ENCODE data around the gene CTSK. TPM values are rescaled to one million over a fixed set of nuclear protein-coding genes. Genes with fewer than 3 reads are reported as not detected.
"Not testable (repeated sequence)": the region's sequence is repeated elsewhere in the genome, so short reads cannot be mapped to it uniquely, and the experiment has no call there.

The CTSK gene
- polyA plus RNA-seq (ENCODE audit: insufficient read depth in 1 of 5, insufficient read length in 5 of 5, low replicate concordance in 1 of 5): 10 to 100 TPM; 27.4 to 49.2 (median 35.3) TPM
- long read RNA-seq, donor 1, transcript CTSK-201 (8 exons, 1,692 nt): major isoform, 9 of 32 reads
- long read RNA-seq, donor 1, partial matches to known transcripts: 23 of 32 reads
- long read RNA-seq, donor 1, other reads (novel, unspliced or antisense): 0 of 32 reads
- long read RNA-seq, donor 2, partial matches to known transcripts: 13 of 15 reads
- long read RNA-seq, donor 2, other reads (novel, unspliced or antisense): 0 of 15 reads
- long read RNA-seq, donor 3, partial matches to known transcripts: 7 of 11 reads
- long read RNA-seq, donor 3, other reads (novel, unspliced or antisense): 0 of 11 reads
- long read RNA-seq, donor 4, transcript CTSK-201 (8 exons, 1,692 nt): major isoform, 10 of 10 reads
- long read RNA-seq, donor 4, partial matches to known transcripts: 0 of 10 reads
- long read RNA-seq, donor 4, other reads (novel, unspliced or antisense): 0 of 10 reads
- long read RNA-seq, donor 5, transcript CTSK-201 (8 exons, 1,692 nt): major isoform, 7 of 32 reads
- long read RNA-seq, donor 5, partial matches to known transcripts: 25 of 32 reads
- long read RNA-seq, donor 5, other reads (novel, unspliced or antisense): 0 of 32 reads
- long read RNA-seq, donor 6, transcript CTSK-201 (8 exons, 1,692 nt): major isoform, 8 of 31 reads
- long read RNA-seq, donor 6, partial matches to known transcripts: 23 of 31 reads
- long read RNA-seq, donor 6, other reads (novel, unspliced or antisense): 0 of 31 reads
- long read RNA-seq, donor 7, transcript CTSK-201 (8 exons, 1,692 nt): major isoform, 7 of 16 reads
- long read RNA-seq, donor 7, partial matches to known transcripts: 9 of 16 reads
- long read RNA-seq, donor 7, other reads (novel, unspliced or antisense): 0 of 16 reads
- long read RNA-seq, donor 8, partial matches to known transcripts: 0 of 2 reads
- long read RNA-seq, donor 8, other reads (novel, unspliced or antisense): 0 of 2 reads

DNA sequence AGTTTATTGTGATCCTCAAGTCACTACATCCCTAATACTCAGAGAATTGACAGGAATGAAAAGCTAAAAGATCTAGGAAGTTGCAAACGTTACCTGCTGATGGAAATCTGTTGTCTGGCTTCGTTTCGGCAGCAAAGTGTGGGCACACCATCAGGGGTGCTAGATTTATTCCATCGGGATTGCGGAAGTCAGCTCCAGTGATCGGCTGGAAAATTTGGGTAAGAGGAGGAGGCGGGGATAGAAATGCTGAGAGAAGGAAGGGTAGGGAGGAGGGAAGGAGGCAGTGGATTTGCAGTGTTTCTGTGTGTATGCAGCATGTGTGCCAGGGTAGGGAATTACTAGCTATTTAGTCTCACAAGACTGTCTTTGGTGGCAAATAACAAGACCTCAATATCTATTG is at the start of gene CTSK:
Gene CTSK (minus strand): TSS at position 140 of the 400 bp plus-strand sequence. CDS start 1,455 bp downstream, outside the sequence.
- peak in 1 of 2 donors; percentile 17 for DNase-seq

DNA sequence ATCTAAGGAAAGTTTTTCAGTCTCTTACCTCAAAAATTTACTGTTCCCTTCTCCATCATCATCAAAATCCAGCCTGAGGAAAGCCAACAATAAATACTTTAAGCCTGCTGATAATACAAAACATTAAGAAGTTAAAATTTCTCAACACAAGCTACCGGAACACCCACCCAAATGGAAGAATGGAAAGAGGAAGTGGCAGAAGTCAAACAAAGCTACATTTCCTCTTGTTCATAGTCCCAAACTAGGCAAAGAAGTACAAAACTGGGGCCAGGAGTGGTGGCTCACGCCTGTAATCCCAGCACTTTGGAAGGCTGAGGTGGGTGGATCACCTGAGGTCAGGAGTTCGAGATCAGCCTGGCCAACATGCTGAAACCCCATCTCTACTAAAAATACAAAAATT is 44.7 kb upstream of the CTSK start:
- DNase-seq: not testable (repeated sequence)

DNA sequence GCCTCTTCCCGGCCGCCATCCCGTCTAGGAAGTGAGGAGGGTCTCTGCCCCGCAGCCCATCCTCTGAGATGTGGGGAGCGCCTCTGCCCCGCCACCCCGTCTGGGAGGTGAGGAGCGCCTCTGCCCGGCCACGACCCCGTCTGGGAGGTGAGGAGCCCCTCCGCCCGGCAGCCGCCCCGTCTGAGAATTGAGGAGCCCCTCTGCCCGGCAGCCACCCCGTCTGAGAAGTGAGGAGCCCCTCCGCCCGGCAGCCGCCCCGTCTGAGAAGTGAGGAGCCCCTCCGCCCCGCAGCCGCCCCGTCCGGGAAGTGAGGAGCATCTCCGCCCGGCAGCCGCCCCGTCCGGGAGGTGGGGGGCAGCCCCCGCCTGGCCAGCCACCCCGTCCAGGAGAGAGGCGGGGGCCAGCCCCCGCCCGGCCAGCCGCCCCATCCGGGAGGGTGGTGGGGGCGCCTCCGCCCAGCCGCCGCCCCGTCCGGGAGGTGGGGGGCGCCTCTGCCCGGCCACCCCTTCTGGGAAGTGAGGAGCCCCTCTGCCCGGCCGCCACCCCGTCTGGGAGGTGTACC is 42.8 kb upstream of the CTSK start:
- not testable (repeated sequence) for DNase-seq

DNA sequence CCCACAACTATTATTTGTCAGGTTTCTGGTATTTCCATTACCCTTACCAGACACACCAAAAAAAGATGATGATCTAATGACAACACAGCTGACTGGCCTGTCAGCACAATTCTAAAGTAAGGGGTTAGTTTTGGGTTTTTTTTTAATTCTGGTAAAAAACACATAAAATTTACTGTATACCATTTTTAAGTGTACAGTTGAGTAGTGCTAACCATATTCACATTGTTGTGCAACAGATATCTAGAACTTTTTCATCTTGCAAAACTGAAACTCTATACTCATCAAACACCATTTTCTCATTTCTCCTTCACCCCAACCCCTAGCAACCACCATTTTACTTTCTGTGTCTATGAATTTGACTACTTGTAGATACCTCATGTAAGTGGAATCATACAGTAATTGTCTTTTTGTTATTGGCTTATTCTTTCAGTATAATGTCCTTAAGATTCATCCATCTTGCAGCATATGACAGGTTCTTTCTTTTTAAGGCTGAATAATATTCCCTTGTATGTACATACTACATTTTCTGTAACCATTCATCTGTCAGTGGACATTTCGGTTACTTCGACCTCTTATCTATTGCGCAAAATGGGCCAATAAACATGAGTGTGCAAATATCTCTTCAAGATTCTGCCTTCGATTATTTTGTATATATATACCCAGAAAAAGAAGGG is 38.5 kb upstream of the CTSK start:
- no peak for DNase-seq

DNA sequence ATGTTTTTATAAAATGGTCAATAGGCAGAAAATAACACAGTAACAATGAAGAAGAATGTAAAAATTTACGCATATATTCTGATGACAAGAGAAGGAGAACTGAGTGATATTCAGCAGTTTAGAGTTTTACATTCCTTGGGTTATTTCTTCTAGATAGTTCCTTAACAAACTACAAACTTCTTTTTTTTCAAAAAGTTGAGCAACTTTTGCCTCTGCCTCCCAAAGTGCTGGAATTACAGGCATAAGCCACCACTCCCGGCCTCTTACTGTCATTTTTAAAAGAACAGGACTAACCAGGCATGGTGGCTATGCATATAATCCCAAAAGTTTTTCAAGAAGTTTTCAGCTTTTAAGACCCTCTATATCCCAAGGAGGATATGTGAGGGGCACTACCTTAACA is 35.4 kb upstream of the CTSK start:
- DNase-seq: no peak

DNA sequence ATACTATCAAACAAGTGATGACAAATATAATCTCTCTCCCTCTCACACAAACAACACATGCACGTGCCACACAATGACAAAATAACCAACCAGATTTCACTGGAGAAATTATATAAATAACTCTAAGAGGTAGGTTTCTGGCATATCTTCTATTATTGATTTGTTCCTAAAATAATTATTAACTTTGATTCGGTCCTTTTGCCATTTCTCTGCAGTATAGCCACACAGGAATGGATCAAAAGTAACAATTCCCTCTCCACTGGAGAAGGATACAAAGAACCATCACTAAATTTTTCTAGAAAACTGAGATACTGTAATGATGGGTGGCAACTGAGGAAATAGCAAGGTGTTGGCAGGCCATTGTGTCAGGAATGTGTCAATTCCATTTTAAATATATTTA is 34.9 kb upstream of the CTSK start:
- DNase-seq: no peak

DNA sequence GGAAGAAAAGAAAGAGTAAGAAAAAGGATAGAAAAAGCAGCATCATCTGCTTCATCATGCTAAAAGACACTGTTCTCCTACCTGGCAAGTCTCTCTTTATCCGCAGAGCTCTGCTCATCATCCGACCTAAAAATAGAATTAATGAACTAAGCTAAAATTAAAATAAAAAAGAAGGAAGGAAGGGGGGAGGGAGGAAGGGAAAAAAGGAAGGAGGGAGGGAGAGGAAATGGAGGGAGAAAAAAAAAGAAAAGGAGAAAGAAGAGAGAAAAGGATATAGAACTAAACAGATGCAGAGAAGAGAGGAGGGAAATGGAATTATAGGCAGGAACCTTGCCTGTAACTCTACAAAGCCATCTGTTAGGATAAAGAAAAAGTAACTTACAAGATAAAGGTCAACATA is 34.3 kb upstream of the CTSK start:
- DNase-seq: no peak

DNA sequence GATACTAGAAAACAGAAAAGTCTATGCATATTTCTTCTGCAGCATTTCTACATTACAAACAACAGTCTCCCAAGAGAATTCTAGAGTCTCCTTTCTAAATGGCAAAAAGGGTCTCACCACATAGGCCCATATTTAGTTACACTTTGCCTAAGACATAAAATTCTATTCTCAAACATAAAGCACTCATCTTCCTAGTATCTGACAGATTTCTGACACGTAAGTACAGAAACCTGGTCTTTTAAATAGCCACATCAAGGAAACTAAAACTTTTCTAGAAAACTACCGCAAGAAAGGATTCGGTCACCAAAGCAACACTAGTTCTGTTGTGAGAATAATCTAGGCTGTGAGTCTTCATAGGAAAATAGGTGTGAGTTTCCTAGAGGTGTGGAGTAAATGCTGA is 33.6 kb upstream of the CTSK start:
- no peak for DNase-seq

DNA sequence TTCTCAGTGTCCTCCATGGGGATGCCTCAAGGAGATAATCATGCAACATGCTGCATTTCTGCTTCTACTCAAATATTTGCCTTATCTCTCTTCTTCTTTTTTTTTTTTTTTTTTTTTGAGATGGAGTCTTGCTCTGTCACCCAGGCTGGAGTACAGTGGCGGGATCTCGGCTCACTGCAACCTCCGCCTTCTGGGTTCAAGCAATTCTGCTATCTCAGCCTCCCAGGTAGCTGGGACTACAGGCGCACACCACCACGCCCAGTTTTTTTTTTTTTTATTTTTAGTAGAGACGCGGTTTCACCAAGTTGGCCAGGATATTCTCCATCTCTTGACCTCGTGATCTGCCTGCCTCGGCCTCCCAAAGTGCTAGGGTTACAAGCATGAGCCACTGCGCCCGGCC is 32.8 kb upstream of the CTSK start:
- DNase-seq: not testable (repeated sequence)

DNA sequence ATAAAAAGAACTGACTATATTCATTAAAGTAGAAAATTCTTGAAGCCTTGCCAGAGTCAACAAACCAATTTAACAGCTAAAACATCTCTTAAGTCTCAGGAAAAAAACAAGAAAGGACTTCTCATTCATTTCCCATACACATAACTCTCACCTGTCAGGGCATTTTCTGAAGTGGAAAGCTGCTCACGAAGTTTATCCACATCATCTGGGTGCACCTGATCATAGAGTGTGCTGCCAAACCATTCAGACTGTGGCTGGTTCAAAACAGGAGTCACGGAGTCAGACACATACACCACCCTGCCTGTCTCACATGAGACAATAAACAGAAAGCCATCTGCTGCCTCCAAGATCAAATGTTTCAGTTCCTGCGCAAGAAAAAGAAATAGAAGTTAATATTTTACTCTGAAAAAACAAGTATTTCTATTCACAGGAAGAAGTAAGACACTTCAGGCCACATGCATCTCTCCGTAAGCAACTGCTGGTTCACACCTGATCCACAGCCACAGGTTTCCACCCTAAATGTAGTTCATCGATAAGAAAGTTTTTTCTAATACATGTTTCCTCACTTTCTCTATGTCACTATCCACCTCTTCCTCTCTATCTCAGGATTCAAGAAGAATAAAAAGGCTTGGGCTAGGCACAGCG is 28.2 kb upstream of the CTSK start:
- DNase-seq: peak; percentile 2 to 9

DNA sequence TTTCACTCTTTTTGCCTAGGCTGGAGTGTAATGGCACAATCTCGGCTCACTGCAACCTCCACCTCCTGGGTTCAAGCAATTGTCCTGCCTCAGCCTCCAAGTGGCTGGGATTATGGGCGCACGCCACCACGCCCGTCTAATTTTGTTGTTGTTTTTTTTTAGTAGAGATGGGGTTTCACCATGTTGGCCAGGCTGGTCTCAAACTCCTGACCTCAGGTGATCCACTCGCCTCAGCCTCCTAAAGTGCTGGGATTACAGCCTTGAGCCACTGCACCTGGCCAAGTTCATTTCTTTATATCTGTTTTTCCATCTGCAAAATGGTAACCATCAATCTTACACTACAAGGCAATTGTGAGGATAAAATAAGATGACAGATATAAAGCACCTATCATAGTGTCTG is 25.9 kb upstream of the CTSK start:
- DNase-seq: not testable (repeated sequence)

DNA sequence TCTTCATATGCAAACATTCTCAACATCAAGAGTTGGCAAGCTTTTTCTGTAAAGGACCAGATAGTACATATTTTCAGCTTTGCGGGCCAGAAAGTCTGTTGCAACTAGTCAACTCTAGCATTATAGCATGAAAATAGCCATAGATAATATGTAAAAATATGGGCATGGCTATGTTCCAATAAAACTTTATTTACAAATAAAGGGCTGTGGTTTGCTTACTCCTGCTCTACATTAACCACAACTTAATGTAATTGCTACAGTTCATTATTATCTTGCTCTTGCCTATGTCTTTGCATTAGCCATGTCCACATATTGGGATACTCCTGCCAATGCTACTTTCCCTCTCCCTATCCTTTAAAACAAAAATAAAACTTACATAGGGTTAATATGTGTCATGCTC is 24.5 kb upstream of the CTSK start:
- DNase-seq: no peak

DNA sequence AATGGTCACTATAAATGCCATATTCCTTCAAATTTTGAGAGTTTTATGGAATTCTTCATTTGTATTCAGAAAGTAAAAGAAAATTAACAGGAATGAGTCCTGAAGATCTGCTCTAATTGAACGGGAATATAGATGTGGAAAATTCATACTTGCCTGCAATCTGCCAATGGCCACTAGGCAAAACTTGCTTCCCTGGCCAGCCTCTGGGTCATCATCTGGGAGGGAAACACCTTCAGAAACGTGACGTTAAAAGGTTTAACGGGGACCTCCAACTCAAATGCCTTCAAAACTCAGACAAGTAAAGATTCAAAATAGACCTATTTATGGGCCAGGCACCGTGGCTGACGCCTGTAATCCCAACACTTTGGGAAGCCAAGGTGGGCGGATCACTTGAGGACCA is 21.7 kb upstream of the CTSK start:
- no peak for DNase-seq

DNA sequence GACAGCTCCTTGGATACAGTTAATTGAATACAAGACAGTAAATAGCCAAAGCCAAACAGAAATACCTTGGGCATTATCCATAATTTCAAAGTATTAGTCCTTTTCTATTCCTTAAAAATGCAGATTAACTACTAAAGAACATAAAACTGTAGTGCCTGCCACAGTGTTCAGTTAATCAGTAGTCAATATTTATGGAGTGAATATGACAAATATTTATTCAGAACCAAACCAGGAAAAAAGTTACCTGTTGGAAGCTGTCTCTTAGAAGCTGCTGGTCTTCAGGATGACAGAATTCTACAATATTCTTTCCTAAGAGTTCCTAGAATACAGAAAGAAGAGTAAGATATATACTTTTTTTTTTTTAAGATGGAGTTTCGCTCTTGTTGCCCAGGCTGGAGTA is 18.2 kb upstream of the CTSK start:
- no peak for DNase-seq

DNA sequence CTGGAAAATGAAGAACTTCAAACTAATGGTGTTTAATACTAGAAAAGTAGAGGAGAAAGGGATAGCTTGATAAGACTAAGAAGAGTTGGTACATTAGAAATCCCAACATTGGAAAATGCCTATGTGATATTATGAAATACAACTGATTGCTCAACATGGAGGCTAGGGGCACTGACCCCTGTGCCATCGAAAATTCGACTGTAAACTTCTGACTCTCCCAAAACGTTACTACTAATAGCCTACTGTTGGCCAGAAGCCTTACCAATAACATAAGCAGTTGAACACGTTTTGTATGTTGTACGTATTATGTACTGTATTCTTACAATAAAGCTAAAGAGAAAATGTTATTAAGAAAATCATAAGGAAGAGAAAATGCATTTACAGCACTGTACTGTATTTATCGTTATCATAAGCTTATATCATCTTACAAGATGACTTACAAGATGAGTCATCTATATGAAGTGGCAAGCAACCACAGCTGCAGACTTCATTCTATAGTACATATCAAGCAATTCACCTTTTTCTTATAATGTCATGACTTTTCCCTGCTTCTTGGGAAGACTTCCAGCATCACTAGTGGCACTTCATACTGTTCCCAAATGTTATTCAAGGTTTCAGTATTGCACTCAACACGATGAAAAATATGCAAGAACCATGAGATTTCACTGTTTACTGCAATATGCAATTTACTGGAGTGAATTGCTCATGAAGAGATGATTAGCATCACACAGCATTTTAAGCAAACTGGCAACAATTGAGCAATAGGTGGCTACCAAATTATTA is 12.9 kb upstream of the CTSK start:
- no peak for DNase-seq

DNA sequence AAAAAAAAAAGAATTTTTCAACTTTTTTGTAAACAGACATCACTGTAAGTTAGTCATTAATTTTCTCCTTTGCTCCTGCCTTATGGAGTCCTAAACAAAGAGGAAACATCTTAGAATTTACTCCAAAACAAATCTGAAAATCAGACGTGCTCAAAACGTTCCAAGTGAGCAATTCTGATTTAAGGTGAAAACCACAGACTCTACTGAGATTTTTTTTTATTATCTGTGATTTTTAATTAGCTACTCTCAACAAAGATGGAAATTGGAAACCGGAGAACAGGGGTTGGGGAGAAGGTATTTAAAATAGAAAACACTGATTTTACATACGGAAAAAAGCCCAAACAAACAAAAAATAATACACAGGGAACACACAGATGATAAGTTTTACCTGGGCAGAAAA is 7.8 kb upstream of the CTSK start:
- no peak for DNase-seq

DNA sequence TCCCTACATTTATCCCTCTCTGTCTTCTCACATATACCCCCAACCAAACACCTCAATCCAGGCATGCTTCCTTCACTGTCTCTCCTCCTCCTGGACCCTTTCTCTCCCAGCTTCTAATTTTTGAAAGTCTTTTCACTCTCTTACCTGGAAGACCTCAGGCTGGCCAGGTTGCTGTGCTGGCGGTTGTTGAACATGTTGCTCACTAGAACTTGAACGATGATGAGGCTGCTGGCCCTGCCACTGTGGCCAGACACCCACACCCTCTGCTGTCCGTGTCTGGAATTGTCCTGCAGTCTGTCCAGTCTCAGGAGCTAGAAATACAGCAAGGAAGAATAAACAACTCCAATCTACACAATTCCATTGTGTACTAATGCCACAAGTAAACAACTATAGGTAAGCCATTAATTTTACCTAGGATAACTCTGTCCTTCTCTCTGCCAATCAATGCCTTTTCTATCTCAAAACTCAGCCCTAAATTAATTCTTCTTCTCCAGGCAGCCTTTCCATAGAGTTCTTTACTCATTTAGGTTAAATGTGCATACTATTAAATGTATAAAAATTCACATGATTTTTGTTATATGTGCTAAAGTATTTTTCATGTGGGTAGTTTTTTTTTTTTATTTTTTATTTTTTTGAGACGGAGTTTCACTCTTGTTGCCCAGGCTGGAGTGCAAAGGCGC is 5.1 kb upstream of the CTSK start:
- DNase-seq: no peak

DNA sequence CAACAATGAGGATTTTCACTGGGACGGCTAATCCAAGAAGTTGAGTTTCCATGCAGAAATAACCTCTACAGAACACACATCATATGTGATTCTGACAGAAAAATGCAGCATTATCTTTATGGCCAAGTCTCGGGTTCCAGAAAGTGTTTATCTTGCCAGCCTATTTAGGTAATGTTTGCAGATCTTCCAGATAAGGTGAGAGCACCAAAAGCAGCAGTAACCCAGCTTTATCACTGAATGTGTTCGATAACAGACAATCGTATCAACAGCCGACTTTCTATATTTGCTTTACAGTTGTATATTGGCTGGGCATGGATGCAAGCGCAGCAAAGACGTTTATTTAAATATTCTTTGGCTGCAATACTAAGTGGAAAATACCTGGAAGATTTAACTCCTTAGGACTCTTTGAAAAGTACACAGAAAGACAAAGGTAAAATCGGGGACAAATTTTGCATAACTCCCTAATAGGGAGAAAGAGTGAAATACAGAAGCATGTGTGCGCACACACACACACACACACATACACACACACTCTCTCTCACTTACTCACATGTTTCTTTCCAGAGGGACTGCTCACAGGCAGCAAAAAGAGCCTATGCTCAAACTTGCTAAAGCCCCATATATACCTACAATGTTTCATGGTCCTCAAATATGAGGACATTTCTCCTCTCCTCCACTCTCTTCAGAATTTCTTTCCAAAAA is 3.0 kb upstream of the CTSK start:
- DNase-seq: no peak

DNA sequence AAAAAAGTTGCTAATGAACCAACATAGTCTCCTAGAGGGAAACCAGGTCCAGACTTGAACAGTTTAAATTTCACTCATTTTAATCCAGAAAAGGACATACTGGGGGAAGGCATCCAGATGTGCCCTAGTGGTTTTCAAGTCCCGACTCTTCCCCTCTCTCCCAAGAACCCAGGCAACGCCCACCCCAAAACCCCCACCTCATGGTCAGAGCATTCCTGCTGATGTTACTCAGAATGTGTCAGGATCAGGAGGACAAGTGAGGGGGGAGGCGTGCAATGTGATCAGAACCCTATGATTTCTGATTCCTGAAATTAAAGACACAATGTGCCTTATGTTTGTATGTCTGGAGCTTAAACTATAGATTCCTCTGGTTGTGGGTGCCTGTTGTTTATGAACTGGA is 1.6 kb upstream of the CTSK start:
- no peak for DNase-seq
